Ishikawa (cell line): ENCODE results near the gene MAGOH.
A peak's percentile ranks its signal among the peaks of the same experiment; 100 is the strongest.

ENCODE experiments used
- CEBPB ChIP-seq: IDR thresholded peaks from 2 replicates; pipeline ENCODE4 v1.6.1; 2012
- CREB1 ChIP-seq: IDR thresholded peaks from 2 replicates; pipeline ENCODE4 v1.6.1; 2012; ENCODE audit warnings: low read depth
- EGR1 ChIP-seq: IDR thresholded peaks from 2 replicates; pipeline ENCODE4 v1.6.1; 2012
- EP300 ChIP-seq: IDR thresholded peaks from 2 replicates; pipeline ENCODE4 v1.6.1; 2012; ENCODE audit warnings: borderline replicate concordance
- FOXM1 ChIP-seq: IDR thresholded peaks from 2 replicates; pipeline ENCODE4 v1.6.1; 2012; ENCODE audit warnings: low read depth, borderline replicate concordance
- NFIC ChIP-seq: IDR thresholded peaks from 2 replicates; pipeline ENCODE4 v1.6.1; 2012
- RAD21 ChIP-seq: IDR thresholded peaks from 2 replicates; pipeline ENCODE4 v1.6.1; 2012; ENCODE audit warnings: low read depth
- REST ChIP-seq: IDR thresholded peaks from 2 replicates; pipeline ENCODE4 v1.6.1; 2012; ENCODE audit warnings: low read depth, mild to moderate bottlenecking
- TAF1 ChIP-seq: IDR thresholded peaks from 2 replicates; pipeline ENCODE4 v1.6.1; 2012; ENCODE audit warnings: low read depth, mild to moderate bottlenecking
- TCF12 ChIP-seq: IDR thresholded peaks from 2 replicates; pipeline ENCODE4 v1.6.1; 2012; ENCODE audit warnings: low read depth
- TEAD4 ChIP-seq: IDR thresholded peaks from 2 replicates; pipeline ENCODE4 v1.6.1; 2012
- USF1 ChIP-seq: IDR thresholded peaks from 2 replicates; pipeline ENCODE4 v1.6.1; 2012
- YY1 ChIP-seq: IDR thresholded peaks from 2 replicates; pipeline ENCODE4 v1.6.1; 2012; ENCODE audit warnings: low read depth
- ZBTB7A ChIP-seq: IDR thresholded peaks from 2 replicates; pipeline ENCODE4 v1.6.1; 2012; ENCODE audit warnings: low read depth
- TF ChIP-seq, protein P1 (sequence below): IDR thresholded peaks from 2 replicates; pipeline ENCODE4 v1.6.1; 2012

MAGOH gene

GRCh38 chr1:53279296-53280200 lies 41.2 kb upstream of the MAGOH start:
- TF ChIP-seq EP300 = no peak
- TF ChIP-seq TEAD4 = no peak
- no peak for TF ChIP-seq TCF12
- no peak for TF ChIP-seq FOXM1
- no peak for TF ChIP-seq TAF1
- TF ChIP-seq YY1 = no peak
- no peak for TF ChIP-seq RAD21
- TF ChIP-seq CREB1 = no peak
- TF ChIP-seq CEBPB = no peak
- no peak for TF ChIP-seq ZBTB7A
- no peak for TF ChIP-seq NFIC
- TF ChIP-seq EGR1 = no peak
- TF ChIP-seq, protein P1, sequence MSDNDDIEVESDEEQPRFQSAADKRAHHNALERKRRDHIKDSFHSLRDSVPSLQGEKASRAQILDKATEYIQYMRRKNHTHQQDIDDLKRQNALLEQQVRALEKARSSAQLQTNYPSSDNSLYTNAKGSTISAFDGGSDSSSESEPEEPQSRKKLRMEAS = no peak

- TF ChIP-seq ZBTB7A (no peak), RAD21 (peak; percentile 95), YY1 (no peak), TEAD4 (no peak), TCF12 (no peak), USF1 (no peak), CREB1 (no peak)
- TF ChIP-seq, protein P1 = no peak
Measured at GRCh38 chr1:53278298-53278725, 40.0 kb upstream of the MAGOH start.

GRCh38 chr1:53277326-53277725 lies 39.0 kb upstream of the MAGOH start:
- TF ChIP-seq CEBPB (no peak), EGR1 (no peak), REST (no peak), EP300 (no peak), FOXM1 (no peak), CREB1 (no peak), TEAD4 (no peak)

GRCh38 chr1:53276902-53277281 lies 38.6 kb upstream of the MAGOH start:
- TF ChIP-seq EP300 = no peak
- no peak for TF ChIP-seq NFIC
- no peak for TF ChIP-seq USF1
- TF ChIP-seq CEBPB = no peak
- TF ChIP-seq TAF1 = no peak
- no peak for TF ChIP-seq TCF12
- no peak for TF ChIP-seq RAD21
- TF ChIP-seq CREB1 = no peak
- TF ChIP-seq, protein P1 = no peak
- no peak for TF ChIP-seq REST
- TF ChIP-seq ZBTB7A = no peak
- no peak for TF ChIP-seq FOXM1
- no peak for TF ChIP-seq YY1
- TF ChIP-seq TEAD4 = no peak

DNA sequence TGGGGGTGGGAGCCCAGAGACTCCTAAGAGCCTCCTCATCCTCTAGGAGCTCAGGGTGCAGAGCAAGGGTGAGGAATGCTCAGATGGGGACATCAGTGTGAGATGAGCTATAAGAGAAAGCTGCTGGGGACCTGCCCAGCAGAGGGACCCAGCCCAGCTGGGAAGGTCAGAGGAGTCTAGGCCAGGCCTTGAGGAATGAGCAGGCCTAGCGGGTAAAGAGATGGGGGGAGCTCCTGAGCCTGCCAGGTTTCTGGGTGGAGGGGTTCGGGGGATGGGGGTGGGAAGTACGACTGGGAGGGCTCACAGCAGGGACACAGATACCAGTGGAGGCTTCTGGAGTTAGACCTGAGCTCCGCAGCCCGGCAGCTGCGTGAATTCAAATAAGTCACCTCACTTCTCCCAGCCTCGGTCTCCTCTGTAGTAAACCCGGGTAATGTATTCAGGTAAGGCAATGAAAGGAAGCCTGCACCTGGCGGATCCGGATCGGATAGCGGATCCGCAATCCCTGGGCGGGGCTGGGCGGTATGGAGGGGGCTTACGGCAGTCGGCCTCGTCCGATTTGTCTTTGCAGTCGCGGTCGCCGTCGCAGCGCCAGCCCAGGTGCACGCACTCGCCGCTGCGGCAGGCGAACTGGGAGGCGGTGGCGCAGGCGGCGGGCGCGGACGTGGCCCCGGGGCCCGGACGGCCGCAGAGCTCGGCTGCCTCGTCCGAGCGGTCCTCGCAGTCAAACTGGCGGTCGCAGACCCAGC lies 38.0 kb upstream of the MAGOH start:
- no peak for TF ChIP-seq USF1
- no peak for TF ChIP-seq EGR1
